ENCODE data around the gene ARFGAP1.

ARFGAP1 gene

GRCh38 chr20:63318391-63319163 is 46.0 kb downstream of the ARFGAP1 start:
- DNase-seq (ENCODE audit: low read depth, low spot score), result no peak

DNA sequence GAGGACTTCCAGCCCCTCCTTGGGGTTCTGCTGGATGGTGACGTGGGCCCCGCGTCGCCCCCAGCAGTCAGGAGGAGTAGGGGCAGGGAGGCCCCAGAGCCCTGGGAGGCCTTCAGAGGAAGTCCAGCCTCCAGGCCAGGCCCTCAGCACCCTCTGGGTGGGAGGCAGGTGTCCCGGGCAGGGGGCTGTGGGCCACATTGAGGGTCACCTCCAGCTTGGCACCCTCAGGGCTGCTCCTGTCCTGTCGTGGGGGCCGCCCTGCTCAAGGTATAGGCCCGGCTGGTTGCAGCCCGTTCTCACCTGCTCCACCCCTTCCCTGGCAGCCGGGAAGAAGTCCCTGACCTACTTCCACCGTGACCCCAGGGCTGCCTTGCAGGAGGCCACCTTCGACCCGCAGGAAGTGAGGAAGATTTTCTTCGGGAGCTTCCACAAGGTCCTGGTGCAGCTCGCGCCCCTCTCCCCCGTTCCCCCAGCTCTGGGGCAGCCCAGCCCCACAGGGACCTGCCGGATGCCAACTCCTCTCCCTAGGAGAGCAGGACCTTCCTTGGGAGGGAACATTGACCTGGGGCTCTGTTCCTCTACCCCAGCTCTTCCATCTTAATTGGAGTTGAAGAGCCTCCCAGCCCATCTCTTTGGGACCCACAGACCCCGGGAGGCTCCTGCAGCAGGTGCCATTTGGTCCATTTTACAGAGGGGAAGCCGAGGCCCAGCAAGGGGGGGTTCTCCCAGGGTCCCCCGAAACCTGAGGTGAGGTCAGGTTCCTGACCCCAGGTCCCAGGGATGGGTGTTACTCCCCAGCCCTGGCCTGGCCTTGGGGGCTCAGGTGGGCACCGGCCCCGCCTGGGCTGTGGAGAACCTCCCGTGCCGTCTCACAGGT is 46.8 kb downstream of the ARFGAP1 start:
- no peak for DNase-seq (ENCODE audit: low read depth, low spot score)

GRCh38 chr20:63320041-63320511 is 47.5 kb downstream of the ARFGAP1 start:
- DNase-seq (ENCODE audit: low read depth, low spot score), result no peak

DNA sequence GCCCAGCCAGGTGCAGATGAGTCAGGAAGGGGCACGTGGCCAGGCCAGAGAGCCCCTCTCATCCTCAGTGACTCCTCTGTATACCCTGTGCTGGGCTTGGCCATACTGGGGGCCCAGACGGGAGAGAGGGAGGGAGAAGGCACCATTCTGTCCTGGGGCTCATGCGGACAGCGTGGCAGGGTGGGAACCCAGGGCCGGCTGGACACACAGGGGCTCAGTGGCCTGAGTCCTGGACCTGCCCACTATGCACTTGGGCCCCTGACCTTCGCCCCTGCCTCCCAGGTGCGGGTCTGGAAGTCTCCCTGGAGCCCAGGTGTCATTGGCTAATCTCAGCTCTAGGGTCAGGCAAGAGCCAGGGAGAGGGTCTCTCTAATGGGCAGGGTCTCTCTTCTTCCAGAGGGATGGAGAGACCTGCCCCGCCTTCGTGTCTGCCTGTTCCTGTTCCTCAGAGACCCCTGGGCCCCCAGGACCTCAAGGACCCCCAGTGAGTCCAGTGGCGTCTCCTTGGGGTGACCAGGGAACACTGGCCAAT is 48.1 kb downstream of the ARFGAP1 start:
- DNase-seq (ENCODE audit: low read depth, low spot score), result no peak

DNA sequence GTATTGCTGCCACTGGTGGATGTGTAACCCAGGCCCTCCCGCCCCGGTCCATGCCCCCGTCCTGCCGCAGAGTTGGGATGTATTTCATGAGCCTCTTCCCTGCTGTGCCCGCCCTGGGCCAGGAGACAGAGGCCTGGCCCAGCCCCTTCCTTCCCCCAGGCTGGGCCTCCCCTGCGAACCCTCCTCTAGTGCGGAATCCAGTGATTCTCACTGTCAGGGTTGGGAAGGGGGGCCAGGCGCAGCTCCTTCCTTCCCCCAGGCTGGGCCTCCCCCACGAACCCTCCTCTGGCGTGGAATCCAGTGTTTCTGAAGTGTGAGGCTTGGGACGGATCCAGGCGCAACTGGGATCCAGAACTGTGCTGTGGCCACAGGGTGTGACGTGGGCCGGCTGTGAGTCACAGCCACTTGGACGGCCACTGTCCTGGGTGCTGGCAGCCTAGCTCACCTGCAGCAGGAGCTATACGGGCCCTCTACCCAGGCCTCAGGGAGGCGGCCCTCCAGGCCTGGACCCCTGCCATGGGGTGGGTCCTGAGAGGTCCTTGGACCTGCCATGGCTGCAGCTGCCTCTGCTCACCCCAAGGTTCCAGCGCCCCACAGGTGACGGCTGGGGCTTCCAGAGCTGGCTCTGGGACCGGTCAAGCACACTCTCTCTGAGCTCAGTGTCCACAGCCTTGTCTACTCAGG is 48.7 kb downstream of the ARFGAP1 start:
- DNase-seq (ENCODE audit: low read depth, low spot score), result no peak

- no peak for DNase-seq (ENCODE audit: low read depth, low spot score)
Measured at GRCh38 chr20:63322146-63322932, 49.7 kb downstream of the ARFGAP1 start.

- DNase-seq (ENCODE audit: low read depth, low spot score), result no peak
Measured at GRCh38 chr20:63322933-63323273, 50.3 kb downstream of the ARFGAP1 start.

GRCh38 chr20:63323357-63323981 is 50.9 kb downstream of the ARFGAP1 start:
- DNase-seq (ENCODE audit: low read depth, low spot score), result no peak

DNA sequence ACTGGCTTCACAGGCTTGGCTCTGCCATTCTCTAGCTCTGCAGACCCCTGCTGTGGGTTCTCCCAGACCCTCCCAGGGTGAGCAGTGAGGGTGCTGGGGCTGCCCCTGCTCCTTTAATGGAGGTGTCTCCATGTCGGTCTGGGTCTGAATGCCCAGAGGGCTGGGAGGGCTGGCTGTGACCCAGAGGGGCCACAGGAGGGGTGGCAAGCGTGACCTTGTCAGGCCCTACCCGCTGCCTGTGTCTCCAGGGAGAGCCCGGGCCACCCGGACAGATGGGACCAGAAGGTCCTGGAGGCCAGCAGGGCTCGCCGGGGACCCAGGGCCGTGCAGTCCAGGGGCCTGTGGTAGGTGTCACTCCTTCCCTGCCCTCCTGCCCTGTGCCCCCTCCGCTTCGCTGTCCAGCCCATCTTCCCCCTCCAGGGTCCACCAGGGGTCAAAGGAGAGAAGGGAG is 52.4 kb downstream of the ARFGAP1 start:
- DNase-seq (ENCODE audit: low read depth, low spot score), result no peak

DNA sequence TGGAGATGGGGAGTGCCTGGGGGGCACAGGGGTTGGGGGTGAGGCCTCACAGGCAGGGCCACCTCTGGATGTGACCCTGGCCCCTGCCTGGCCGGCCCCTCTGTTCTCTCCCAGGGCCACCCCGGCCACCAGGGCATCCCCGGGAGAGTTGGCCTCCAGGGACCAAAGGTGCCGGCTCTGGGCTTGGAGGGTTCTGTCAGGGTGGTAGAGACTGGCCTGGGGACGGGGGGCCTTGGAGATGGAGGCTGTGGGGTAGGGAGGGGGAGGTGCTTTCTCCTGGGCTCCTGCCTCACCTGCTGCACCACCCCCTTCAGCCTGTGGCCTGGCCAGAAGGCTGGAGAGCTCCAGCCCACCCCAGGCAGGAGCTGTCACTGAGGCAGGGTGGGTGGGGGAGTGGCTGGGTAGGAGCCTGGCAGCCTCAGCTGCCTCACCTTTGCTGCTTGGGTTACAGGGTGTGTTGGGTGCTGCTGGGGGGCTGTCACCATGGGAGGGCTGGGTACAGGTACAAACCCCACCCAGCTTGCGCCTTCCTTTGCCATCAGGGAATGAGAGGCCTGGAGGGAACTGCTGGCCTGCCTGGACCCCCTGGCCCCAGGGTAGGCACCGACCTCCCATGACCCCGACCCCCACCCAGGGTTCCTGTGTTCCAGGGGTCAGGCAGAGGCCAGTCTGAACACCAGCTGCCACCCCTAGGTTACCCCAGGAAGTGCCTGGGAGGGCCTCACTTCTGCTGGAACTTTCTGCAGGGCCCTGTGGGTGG is 53.1 kb downstream of the ARFGAP1 start:
- no peak for DNase-seq (ENCODE audit: low read depth, low spot score)

GRCh38 chr20:63326314-63327230 is 54.0 kb downstream of the ARFGAP1 start:
- no peak for DNase-seq (ENCODE audit: low read depth, low spot score)

- no peak for DNase-seq (ENCODE audit: low read depth, low spot score)
Measured at GRCh38 chr20:63327231-63327745, 54.7 kb downstream of the ARFGAP1 start.

DNA sequence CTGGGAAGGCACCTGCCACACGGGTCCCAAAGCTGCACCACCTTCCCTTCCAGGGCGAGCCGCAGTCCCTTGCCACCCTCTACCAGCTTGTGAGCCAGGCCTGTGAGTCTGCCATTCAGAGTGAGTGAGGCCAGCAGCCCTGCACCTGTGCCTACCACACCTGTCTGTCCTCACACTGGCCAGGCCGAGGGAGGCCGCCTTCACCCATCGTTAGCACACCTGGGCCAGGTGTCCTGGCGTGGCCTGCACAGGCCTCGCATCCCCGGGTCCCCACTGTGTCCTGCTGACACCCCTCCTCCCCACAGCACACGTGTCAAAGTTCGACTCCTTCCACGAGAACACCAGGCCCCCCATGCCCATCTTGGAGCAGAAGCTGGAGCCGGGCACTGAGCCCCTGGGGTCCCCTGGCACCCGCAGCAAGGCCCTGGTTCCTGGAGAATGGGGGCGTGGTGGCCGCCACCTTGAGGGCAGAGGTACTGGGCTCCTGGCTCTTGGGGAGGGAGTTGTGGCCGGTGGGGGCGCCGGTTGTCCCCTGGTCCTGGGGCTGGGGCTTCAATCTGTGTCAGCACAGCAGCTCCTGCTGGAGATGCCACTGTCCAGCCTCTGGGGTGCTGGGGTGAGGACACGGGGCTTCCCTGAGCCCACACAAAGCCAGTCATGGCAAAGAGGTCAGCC is 55.5 kb downstream of the ARFGAP1 start:
- no peak for DNase-seq (ENCODE audit: low read depth, low spot score)

DNA sequence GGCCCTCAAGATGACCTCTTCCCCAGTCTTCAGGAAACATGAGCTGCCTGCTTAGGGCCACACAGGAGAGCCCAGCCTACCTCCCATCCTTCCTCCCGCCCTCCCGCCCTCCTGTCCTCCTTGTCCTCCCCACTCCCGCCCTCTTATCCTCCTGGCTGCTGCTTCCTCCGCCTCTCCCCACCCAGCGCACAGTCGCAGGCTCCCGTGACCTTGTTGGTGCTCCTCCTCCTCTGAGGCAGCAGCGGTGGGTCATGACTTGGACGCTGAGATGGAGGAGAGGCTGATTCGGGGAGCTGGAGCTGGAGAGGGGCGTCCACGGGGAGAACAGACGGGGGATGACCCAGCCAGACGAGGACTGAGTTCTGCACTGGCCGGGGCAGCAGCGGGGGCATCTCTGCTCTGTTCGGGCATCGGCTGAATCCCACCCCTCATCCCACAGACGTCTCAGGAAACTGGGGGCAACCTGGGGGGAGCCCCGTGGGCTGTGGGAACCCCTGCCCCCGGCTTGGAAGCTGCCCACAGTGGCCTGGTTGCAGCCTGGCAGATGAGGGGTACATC is 56.2 kb downstream of the ARFGAP1 start:
- no peak for DNase-seq (ENCODE audit: low read depth, low spot score)

DNA sequence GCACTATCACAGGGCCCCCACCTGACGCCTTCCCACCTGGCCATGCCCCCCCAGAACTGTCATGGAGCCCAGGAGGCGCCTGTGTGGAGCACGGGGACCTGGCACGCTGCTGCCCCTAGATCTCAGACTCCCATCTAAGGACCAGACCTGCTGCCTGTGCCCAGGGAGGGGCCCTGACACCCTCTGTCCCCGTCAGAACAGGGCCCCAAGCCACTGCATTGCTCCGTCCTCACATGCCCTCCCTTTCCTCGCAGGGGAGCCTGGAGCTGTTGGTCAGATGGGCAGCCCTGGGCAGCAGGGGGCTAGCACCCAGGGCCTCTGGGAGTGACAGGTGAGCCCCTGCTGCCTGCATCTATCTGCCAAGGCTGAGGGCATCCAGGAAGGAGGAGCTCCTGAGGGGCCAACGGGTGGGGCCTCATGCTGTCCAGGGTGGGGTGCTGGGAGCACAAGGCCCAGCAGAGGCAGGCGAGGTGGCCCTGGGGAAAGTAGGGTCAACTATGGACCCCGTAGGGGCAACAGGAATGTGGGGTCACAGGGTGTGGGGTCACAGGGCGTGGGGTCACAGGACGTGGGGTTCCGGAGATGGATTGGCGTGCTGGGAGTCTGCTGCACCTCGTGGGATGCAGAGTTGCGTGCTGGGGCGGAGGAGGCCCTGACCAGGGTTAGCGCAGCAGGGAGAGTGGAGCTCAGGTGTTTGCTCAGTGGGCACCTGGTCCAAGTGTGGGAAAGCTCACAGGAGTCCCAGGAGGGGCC is 56.9 kb downstream of the ARFGAP1 start:
- DNase-seq (ENCODE audit: low read depth, low spot score), result no peak

GRCh38 chr20:63330084-63330760 is 57.6 kb downstream of the ARFGAP1 start:
- DNase-seq (ENCODE audit: low read depth, low spot score), result no peak
